HS-5 (cell line): Measurements from ENCODE around the gene TRIP13.
A peak's percentile ranks its signal among the peaks of the same experiment; 100 is the strongest.
"Not testable (repeated sequence)": the region's sequence is repeated elsewhere in the genome, so short reads cannot be mapped to it uniquely, and the experiment has no call there.

Experiments
- DNase-seq: peaks from one replicate; pipeline ENCODE4 v3.0.0-alpha.2; 2012; ENCODE audit warnings: low read depth

The TRIP13 gene

GRCh38 chr5:893137-893506 lies 438 bp downstream of the TRIP13 start:
- no peak for DNase-seq

- no peak for DNase-seq
Observed at GRCh38 chr5:893711-894110, 1.0 kb downstream of the TRIP13 start.

GRCh38 chr5:900781-901180 lies 8.1 kb downstream of the TRIP13 start:
- DNase-seq: no peak

GRCh38 chr5:902129-902916 lies 9.6 kb downstream of the TRIP13 start:
- DNase-seq: no peak

- no peak for DNase-seq
Observed at GRCh38 chr5:903756-904096, 11.0 kb downstream of the TRIP13 start.

- no peak for DNase-seq
Observed at GRCh38 chr5:905139-905642, 12.5 kb downstream of the TRIP13 start.

- DNase-seq: no peak
Observed at GRCh38 chr5:907366-907910, 14.8 kb downstream of the TRIP13 start.

GRCh38 chr5:908172-908571 lies 15.5 kb downstream of the TRIP13 start:
- no peak for DNase-seq

- no peak for DNase-seq
Observed at GRCh38 chr5:909086-909485, 16.4 kb downstream of the TRIP13 start.

GRCh38 chr5:909994-910768 lies 17.5 kb downstream of the TRIP13 start:
- DNase-seq: no peak

GRCh38 chr5:910769-911160 lies 18.1 kb downstream of the TRIP13 start:
- no peak for DNase-seq

GRCh38 chr5:911601-912000 lies 18.9 kb downstream of the TRIP13 start:
- peak; percentile 75 for DNase-seq

- DNase-seq: peak; percentile 94
Observed at GRCh38 chr5:912280-913091, 19.8 kb downstream of the TRIP13 start.

- no peak for DNase-seq
Observed at GRCh38 chr5:914174-914573, 21.5 kb downstream of the TRIP13 start.

GRCh38 chr5:914612-915011 lies 21.9 kb downstream of the TRIP13 start:
- no peak for DNase-seq

- not testable (repeated sequence) for DNase-seq
Observed at GRCh38 chr5:915346-915745, 22.7 kb downstream of the TRIP13 start.

GRCh38 chr5:915946-916345 lies 23.3 kb downstream of the TRIP13 start:
- no peak for DNase-seq

- no peak for DNase-seq
Observed at GRCh38 chr5:916441-917293, 24.0 kb downstream of the TRIP13 start.

- not testable (repeated sequence) for DNase-seq
Observed at GRCh38 chr5:918717-919116, 26.0 kb downstream of the TRIP13 start.

GRCh38 chr5:919356-920000 lies 26.8 kb downstream of the TRIP13 start:
- DNase-seq: no peak

- no peak for DNase-seq
Observed at GRCh38 chr5:920321-920720, 27.6 kb downstream of the TRIP13 start.
